ENCODE data around the gene PLPP2. TPM values are rescaled to one million over a fixed set of nuclear protein-coding genes. Genes with fewer than 3 reads are reported as not detected.

Gene PLPP2
- total and polyA plus RNA-seq, 4 donors = 14.1 to 41.3 (median 35.0) TPM

DNA sequence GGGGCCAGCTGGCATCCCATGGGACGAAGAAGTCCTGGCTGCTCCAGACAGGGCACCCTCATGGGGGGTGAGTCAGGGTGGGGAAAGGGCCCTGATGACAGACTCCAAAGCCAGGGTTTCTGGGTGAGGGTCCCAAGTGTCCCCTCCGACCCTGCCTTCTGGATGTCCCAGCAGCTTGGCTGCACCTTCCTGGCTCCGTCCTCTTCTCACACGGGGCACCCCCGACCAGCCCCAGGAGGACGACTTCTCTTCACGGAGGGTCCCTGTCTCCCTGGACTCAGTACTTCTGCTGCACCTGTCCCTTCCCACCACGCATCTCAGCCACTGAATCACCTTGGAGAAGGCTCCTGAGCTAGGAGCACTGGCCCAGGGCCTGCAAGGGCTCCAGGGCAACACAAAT lies 33.5 kb upstream of the PLPP2 start:
- DNase-seq (no peak), ATAC-seq (ENCODE audit: insufficient read depth, low FRiP score) (no peak)
- Histone ChIP-seq H3K9ac (ENCODE audit: insufficient read depth in 1 of 2, low read length in 2 of 2) (no peak overlapping the region), H3K9me3 (ENCODE audit: control insufficient read depth in 4 of 4, insufficient read depth in 3 of 4, low read length in 3 of 4) (peaks cover 0 to 15% (median 7%) of the 10 kb centered on the region in 4 donors), H3K4me1 (ENCODE audit: control insufficient read depth in 5 of 5, insufficient read depth in 5 of 5, low read length in 5 of 5) (peaks cover 0 to 7% (median 0%) of the 10 kb centered on the region in 5 donors), H3K36me3 (ENCODE audit: control insufficient read depth in 4 of 4, insufficient read depth in 4 of 4, low read length in 4 of 4) (peaks cover 20 to 73% (median 67%) of the 10 kb centered on the region in 4 donors), H3K27me3 (ENCODE audit: control insufficient read depth in 3 of 3, insufficient read depth in 3 of 3, low read length in 2 of 3) (no peaks in the 10 kb centered on the region), H3K27ac (ENCODE audit: low read depth in 1 of 2, low read length in 1 of 2) (no peak overlapping the region), H3K4me3 (no peak overlapping the region)
- TF ChIP-seq, protein P1, sequence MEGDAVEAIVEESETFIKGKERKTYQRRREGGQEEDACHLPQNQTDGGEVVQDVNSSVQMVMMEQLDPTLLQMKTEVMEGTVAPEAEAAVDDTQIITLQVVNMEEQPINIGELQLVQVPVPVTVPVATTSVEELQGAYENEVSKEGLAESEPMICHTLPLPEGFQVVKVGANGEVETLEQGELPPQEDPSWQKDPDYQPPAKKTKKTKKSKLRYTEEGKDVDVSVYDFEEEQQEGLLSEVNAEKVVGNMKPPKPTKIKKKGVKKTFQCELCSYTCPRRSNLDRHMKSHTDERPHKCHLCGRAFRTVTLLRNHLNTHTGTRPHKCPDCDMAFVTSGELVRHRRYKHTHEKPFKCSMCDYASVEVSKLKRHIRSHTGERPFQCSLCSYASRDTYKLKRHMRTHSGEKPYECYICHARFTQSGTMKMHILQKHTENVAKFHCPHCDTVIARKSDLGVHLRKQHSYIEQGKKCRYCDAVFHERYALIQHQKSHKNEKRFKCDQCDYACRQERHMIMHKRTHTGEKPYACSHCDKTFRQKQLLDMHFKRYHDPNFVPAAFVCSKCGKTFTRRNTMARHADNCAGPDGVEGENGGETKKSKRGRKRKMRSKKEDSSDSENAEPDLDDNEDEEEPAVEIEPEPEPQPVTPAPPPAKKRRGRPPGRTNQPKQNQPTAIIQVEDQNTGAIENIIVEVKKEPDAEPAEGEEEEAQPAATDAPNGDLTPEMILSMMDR (IDR thresholded peaks at IDR 0.05; ENCODE audit: control extremely low read depth, extremely low read depth) = no peak
- 94 to 96% methylated on average over 8 of the region's 8 CpGs for WGBS, 2 donors

GRCh38 chr19:322616-323015 lies 31.4 kb upstream of the PLPP2 start:
- H3K9me3 ChIP-seq (ENCODE audit: control insufficient read depth in 4 of 4, insufficient read depth in 3 of 4, low read length in 3 of 4) = peaks cover 0 to 6% (median 3%) of the 10 kb centered on the region in 4 donors
- no peaks in the 10 kb centered on the region for H3K27me3 ChIP-seq (ENCODE audit: control insufficient read depth in 3 of 3, insufficient read depth in 3 of 3, low read length in 2 of 3)
- TF ChIP-seq, protein P1 (IDR thresholded peaks at IDR 0.05; ENCODE audit: control extremely low read depth, extremely low read depth) = no peak
- 97% methylated on average over 13 of the region's 13 CpGs for WGBS, 2 donors
- H3K4me1 ChIP-seq (ENCODE audit: control insufficient read depth in 5 of 5, insufficient read depth in 5 of 5, low read length in 5 of 5) = peaks cover 0 to 7% (median 0%) of the 10 kb centered on the region in 5 donors
- H3K36me3 ChIP-seq (ENCODE audit: control insufficient read depth in 4 of 4, insufficient read depth in 4 of 4, low read length in 4 of 4) = peaks cover 12 to 62% (median 53%) of the 10 kb centered on the region in 4 donors
- no peak overlapping the region for H3K9ac ChIP-seq (ENCODE audit: insufficient read depth in 1 of 2, low read length in 2 of 2)
- ATAC-seq (ENCODE audit: insufficient read depth, low FRiP score) (no peak), DNase-seq (no peak)
- H3K27ac ChIP-seq (ENCODE audit: low read depth in 1 of 2, low read length in 1 of 2) = no peak overlapping the region
- no peak overlapping the region for H3K4me3 ChIP-seq

GRCh38 chr19:318509-318774 lies 27.2 kb upstream of the PLPP2 start:
- peaks cover 11 to 42% (median 32%) of the 10 kb centered on the region in 4 donors for H3K36me3 ChIP-seq (ENCODE audit: control insufficient read depth in 4 of 4, insufficient read depth in 4 of 4, low read length in 4 of 4)

More at GRCh38 chr19:318509-318774, 27.2 kb upstream of the PLPP2 start:
- Histone ChIP-seq H3K27ac (ENCODE audit: low read depth in 1 of 2, low read length in 1 of 2) (no peak overlapping the region), H3K4me3 (no peak overlapping the region), H3K9ac (ENCODE audit: insufficient read depth in 1 of 2, low read length in 2 of 2) (no peak overlapping the region), H3K4me1 (ENCODE audit: control insufficient read depth in 5 of 5, insufficient read depth in 5 of 5, low read length in 5 of 5) (peaks cover 0 to 12% (median 0%) of the 10 kb centered on the region in 5 donors), H3K27me3 (ENCODE audit: control insufficient read depth in 3 of 3, insufficient read depth in 3 of 3, low read length in 2 of 3) (no peaks in the 10 kb centered on the region), H3K9me3 (ENCODE audit: control insufficient read depth in 4 of 4, insufficient read depth in 3 of 4, low read length in 3 of 4) (peaks cover 0 to 6% (median 3%) of the 10 kb centered on the region in 4 donors)
- TF ChIP-seq, protein P1 (IDR thresholded peaks at IDR 0.05; ENCODE audit: control extremely low read depth, extremely low read depth) = no peak
- ATAC-seq (ENCODE audit: insufficient read depth, low FRiP score) (no peak), DNase-seq (no peak)
- WGBS, 2 donors = 90 to 91% methylated on average over 5 of the region's 5 CpGs
